GM06990 (cell line): Measurements from ENCODE around the gene GTPBP4.

Experiments used
- DNase-seq: peaks from one replicate; pipeline ENCODE4 v3.0.0-alpha.2; 2011; ENCODE audit not compliant: insufficient read length; ENCODE audit errors: extremely low read depth
- H3K27me3 ChIP-seq: replicated peaks from 2 replicates; pipeline ENCODE4 v1.6.0; 2011; ENCODE audit warnings: low read length; ENCODE audit not compliant: control insufficient read depth, insufficient read depth
- H3K36me3 ChIP-seq: 2 replicates; pipeline ENCODE4 v1.5.1; 2011; ENCODE audit warnings: low read length; ENCODE audit not compliant: control insufficient read depth, insufficient read depth
- H3K4me3 ChIP-seq: replicated peaks from 2 replicates; pipeline ENCODE4 v1.5.1; 2011; ENCODE audit warnings: low read depth, mild to moderate bottlenecking, control low read depth, low read length
- TF ChIP-seq, protein P1 (sequence below): IDR thresholded peaks from 2 replicates; pipeline ENCODE4 v1.5.1; 2011; ENCODE audit warnings: low read length, control low read depth, mild to moderate bottlenecking, inconsistent platforms; ENCODE audit not compliant: insufficient read depth, poor library complexity, severe bottlenecking

The GTPBP4 gene

DNA sequence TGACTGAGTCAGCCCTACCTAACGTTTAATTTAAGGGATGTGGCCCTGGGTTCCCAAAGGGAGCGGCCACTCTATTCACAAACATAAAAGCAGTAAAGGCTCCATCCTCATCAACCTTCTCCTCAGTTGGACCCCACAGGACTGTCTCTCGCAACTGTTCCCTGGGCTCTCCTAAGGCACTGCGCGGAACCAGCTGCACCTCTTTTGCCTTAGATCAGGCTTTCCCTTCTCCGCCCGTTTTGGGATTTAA, 689 bp upstream of the GTPBP4 start:
- Histone ChIP-seq H3K36me3 (peaks cover 3% of the 10 kb centered on the region), H3K27me3 (no peaks in the 10 kb centered on the region), H3K4me3 (peak overlapping the region; percentile 99)
- DNase-seq, result no peak
- TF ChIP-seq, protein P1, sequence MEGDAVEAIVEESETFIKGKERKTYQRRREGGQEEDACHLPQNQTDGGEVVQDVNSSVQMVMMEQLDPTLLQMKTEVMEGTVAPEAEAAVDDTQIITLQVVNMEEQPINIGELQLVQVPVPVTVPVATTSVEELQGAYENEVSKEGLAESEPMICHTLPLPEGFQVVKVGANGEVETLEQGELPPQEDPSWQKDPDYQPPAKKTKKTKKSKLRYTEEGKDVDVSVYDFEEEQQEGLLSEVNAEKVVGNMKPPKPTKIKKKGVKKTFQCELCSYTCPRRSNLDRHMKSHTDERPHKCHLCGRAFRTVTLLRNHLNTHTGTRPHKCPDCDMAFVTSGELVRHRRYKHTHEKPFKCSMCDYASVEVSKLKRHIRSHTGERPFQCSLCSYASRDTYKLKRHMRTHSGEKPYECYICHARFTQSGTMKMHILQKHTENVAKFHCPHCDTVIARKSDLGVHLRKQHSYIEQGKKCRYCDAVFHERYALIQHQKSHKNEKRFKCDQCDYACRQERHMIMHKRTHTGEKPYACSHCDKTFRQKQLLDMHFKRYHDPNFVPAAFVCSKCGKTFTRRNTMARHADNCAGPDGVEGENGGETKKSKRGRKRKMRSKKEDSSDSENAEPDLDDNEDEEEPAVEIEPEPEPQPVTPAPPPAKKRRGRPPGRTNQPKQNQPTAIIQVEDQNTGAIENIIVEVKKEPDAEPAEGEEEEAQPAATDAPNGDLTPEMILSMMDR, result no peak

DNA sequence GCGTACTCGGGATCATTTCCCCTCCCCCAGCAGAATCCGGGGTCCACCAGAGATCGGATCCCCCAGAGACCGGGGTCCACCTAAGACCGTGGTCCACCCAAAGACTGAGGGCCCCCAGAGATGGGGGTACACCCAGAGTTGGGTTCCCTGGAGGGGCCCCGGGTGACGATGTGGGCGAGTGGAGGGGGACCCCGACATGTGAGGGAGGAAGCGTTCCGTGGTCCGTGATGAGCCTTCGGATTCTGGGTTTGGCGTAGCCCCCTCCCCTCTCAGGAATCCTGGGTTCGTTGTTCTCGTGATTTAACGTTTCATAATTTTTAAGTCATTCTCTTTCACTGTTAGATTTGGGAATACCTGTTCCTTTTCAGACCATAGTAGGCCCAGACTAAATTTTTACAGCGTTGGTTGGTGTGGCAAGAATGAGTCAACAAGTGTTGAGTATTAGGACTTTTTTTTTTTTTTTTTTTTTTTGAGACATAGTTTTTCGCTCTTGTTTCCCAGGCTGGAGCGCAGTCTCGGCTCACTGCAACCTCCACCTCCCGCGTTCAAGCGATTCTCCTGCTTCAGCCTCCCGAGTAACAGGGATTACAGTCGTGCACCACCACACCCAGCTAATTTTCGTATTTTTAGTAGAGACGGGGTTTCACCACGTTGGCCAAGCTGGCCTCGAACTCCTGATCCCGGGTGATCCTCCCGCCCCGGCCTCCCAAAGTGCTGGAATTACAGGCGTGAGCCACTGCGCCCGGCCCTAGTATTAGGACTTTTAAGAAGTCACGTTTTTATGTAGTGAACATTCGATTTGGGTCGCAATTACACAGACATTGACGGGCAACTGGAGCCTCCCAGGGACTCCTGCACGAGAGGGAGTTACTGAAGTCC, 672 bp downstream of the GTPBP4 start:
- Histone ChIP-seq H3K36me3 (peaks cover 6% of the 10 kb centered on the region), H3K4me3 (peak overlapping the region; percentile 99), H3K27me3 (no peaks in the 10 kb centered on the region)
- TF ChIP-seq, protein P1, result no peak
- DNase-seq, result no peak

DNA sequence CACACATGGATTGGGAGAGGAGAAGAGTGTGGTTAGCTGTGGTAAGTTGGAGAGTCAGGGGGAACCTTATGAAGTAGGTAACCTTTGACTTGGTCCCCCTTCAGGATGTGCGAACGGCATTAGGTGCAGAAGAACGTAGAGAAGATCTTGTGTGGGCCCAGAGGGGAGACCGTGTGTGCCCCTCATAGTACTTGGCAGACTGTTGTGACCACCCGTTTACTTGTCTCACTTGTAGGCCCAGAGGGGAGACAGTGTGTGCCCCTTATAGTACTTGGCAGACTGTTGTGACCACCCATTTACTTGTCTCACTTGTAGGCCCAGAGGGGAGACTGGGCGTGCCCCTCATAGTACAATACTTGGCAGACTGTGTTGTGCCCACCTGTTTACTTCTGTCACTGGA, 2.6 kb downstream of the GTPBP4 start:
- Histone ChIP-seq H3K27me3 (no peaks in the 10 kb centered on the region), H3K36me3 (peaks cover 16% of the 10 kb centered on the region), H3K4me3 (no peak overlapping the region)
- DNase-seq, result no peak
- TF ChIP-seq, protein P1, result no peak

DNA sequence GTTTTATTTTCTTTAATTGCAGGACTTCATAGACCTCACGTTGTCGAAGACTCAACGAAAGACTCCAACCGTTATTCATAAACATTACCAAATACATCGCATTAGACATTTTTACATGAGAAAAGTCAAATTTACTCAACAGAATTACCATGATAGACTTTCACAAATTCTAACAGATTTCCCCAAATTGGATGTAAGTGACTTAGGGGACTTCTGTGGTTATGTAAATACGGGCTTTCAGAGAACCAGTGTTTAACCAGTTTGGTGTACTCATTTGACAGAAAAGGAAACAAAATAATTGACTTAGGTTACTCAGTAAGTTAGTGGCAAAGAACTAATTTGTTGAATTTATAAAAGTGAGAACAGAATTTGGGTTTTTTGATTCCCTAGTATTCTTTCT, 4.2 kb downstream of the GTPBP4 start:
- no peak overlapping the region for H3K4me3 ChIP-seq
- no peak for DNase-seq
- TF ChIP-seq, protein P1, result no peak
- no peaks in the 10 kb centered on the region for H3K27me3 ChIP-seq
- H3K36me3 ChIP-seq, result peaks cover 18% of the 10 kb centered on the region

DNA sequence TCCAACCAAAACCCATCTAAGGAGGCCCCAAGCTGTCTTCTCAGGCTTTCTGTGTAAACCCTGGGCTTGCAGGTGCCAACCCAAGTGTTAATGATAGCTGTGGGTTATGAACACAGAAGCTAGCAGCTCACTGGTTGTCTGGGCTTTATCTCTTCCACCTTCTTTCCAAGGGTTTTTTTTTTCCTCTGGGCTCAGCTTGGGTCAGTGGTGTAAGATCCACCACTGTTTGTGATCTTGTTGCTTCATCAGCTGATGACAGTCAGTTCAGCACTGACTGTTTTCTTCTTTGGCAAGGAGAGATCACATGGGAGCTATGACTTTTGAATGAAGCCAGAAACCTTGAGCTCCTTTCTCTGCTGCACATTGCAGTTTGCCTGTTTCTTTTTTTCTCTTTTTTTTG, 4.6 kb downstream of the GTPBP4 start:
- DNase-seq, result no peak
- H3K36me3 ChIP-seq, result peaks cover 18% of the 10 kb centered on the region
- H3K27me3 ChIP-seq, result no peaks in the 10 kb centered on the region
- no peak overlapping the region for H3K4me3 ChIP-seq
- TF ChIP-seq, protein P1, result no peak
